Cerebellar nuclear complex (tissue), 1 donor: ENCODE measurements around the gene TENM3.
"Not testable (repeated sequence)": the region's sequence is repeated elsewhere in the genome, so short reads cannot be mapped to it uniquely, and the experiment has no call there.

Experiments
- DNase-seq, 2 experiments: peaks; one replicate each; lab custom pipeline; 2025; lab: John Stamatoyannopoulos, UW

The TENM3 gene

GRCh38 chr4:182243204-182243603 lies at the start of gene TENM3:
Gene TENM3, plus strand, starts transcription at chr4:182243402. Its CDS starts 80,619 bp downstream, at chr4:182324021.
- DNase-seq: not testable (repeated sequence)

- no peak for DNase-seq
Measured at GRCh38 chr4:182194091-182194824, 48.9 kb upstream of the TENM3 start.

- no peak for DNase-seq
Measured at GRCh38 chr4:182197611-182198010, 45.6 kb upstream of the TENM3 start.

GRCh38 chr4:182201871-182202270 lies 41.3 kb upstream of the TENM3 start:
- no peak for DNase-seq

DNA sequence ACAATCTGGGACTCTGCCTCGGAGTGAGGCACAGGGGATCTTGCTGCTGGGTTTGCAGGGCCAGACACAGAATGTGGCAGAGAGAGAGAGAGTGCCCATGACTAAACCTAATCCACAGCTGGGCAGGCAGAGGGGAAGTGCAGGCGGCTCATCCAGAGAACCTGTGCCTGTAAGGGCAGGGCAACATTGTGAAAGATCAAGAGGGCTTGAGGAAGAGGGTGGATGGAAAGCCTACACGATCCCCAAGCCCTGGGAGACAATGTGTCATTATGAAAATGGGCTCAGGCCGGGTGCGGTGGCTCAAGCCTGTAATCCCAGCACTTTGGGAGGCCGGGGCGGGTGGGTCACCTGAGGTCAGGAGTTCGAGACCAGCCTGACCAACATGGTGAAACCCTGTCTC lies 40.6 kb upstream of the TENM3 start:
- no peak for DNase-seq

DNA sequence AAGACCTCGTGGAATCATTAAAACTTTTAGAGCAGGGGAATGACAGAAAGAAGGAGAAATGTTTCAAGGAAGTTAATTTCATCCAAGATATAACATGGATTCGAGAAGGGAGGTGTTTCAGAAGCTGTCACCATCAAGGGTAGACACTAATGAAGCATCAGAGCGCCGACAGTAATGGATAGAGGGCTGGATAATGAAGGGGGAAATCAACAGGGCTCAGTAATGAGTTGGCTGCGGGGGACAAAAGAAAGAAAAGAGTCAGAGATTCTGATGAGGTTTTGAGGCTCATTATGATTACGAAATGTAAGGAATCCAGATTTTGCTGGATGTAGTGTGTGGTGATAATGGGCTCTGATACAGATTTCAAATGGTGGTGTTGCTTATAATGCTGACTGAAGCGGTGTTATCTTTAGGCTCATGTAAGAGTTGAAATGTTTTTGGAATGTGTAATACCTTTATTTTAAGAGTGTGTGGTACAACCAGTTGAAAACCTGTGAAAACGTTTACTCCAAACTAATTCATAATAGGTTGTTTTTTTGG lies 39.3 kb upstream of the TENM3 start:
- no peak for DNase-seq

DNA sequence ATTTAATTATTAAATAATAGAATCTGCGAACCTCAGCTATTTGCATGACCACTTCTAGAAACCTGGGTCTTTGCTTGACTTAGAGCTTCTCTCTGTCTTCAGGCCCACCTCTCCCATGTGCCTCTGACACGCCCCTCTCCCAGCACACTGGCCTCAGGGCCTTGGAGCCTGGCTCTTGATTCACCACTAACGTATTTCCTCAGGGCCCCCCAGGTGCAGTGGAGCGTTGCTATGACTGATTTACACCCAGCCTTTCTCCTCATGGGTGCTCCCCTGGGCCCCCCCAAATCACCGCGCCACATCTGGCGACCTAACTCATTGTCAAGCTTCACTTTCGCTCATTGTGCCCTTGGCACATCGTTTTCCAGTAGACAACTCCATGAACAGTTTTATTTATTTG lies 37.9 kb upstream of the TENM3 start:
- no peak for DNase-seq

DNA sequence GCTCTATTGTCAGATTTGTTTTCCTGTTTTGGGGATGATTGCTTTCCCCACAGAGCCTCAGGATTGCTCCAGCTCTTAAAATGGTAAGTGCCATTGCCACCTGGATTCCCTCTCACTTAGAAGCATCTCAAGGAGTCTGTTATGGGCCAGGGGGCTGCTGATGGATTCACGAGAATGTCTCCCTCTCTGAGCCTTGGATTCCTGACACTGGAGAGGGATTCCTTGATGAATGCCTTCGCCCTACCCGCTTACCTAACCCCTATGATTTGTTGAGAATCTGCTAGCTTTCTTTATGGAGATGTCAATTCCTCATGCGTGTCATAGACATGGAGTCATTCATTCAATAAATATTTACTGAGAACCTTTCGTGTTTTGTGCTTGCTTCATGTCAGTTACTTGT lies 36.9 kb upstream of the TENM3 start:
- no peak for DNase-seq

DNA sequence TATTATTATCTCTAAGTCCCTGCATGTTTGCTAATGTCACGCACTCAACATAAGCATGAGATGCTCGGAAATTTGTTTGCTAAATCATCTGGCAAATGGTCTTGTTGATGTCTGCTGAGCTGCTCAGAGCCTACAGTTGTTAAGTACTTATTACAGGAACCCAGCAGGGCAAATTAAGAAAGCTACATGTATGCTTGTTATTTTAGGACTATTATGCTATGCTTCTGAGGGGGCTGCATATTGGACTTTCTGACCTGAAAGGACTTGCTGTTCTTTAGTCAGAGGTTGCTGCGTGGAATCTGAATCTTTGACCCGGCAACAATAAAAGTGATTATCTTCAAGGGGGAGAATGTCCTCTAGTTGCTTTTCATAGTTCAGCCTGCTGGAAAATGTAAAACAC lies 36.3 kb upstream of the TENM3 start:
- no peak for DNase-seq

GRCh38 chr4:182207830-182208396 lies 35.3 kb upstream of the TENM3 start:
- DNase-seq: no peak

DNA sequence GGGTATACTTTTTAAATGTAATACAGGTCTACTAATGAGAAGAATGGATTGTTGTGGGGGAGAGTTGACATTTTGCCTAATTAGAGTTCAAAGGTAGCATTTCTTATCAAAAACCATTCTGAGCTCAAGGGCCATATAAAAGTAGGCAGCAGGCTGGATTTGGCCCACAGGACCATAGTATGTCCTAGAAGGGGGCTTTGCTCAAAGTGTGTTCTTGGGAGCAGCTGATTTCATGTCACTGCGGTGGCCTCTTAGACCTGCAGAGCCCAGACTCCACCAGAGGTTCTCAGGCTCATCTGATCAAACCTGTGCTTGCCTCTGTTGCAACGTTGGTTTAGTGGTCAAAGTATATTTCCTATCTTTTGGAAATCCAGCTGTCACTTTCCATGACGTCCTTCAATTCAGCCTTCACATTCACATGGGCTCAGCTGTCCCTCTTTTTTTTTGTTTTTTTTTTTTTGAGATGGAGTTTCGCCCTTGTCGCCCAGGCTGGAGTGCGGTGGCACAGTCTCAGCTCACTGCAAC lies 34.6 kb upstream of the TENM3 start:
- no peak for DNase-seq

DNA sequence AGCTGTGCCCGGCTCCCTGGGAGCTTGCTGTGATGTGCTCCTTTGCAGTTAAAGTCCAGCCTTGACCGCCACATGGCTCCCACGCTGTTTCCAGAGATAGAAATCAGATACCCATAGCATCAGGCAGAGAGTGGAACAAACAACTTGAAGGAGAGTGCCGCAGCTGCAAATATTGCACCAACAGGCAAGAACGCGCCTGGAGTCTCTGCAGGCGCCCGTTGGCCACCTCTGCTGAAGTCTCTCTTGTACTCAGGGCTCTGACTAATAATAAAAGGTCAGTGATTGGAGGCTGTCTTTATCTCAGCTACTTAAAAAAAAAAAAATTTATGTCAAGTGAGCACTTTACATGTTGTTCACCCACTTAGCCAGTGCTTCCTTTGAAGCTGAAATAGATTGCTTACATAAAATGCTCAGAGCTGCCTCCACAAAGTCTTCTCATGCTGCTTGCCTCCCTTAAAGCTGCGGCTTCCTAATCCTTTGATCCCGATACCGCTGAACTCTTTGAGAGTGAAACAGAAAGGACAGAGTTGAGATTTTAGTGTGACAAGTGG lies 30.9 kb upstream of the TENM3 start:
- DNase-seq: no peak

DNA sequence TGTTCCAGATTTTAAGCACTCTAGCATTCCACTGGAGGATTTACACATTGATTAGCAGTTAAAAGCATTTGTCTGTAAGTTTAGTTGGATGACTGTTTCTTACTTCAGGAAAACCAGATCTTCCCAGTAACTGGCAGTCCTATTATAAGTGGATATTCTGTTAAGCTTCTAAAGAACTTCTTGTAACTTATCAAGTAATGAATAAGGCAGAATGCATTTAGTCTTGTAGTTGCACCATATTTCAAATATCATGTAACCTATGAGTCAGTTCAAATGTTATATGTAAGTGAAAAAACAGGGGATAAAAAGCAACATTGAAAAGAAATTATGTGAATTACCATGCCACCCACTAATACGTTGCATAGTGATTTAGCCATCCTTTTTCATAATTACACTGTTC lies 30.2 kb upstream of the TENM3 start:
- DNase-seq: no peak

GRCh38 chr4:182215148-182215547 lies 28.1 kb upstream of the TENM3 start:
- no peak for DNase-seq

DNA sequence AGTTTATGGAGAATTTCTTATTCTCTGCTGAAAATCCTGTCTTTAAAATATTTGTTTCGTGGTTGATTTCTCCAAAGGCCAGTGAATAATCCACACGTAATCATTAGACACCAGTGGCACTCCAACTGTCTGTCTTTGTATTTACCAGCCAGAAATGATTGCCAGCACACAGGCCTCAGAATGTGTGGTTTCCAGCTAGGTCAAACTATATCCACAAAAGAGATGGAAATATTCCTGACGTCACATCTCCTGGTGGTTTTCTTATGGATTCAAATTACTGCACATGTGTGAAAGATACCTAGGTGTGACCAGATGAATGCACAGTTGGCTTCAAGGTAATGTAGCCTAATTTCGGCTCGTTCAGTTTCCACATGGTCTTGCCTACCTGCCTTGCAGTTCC lies 27.2 kb upstream of the TENM3 start:
- DNase-seq: no peak

- no peak for DNase-seq
Measured at GRCh38 chr4:182219411-182220056, 23.7 kb upstream of the TENM3 start.

DNA sequence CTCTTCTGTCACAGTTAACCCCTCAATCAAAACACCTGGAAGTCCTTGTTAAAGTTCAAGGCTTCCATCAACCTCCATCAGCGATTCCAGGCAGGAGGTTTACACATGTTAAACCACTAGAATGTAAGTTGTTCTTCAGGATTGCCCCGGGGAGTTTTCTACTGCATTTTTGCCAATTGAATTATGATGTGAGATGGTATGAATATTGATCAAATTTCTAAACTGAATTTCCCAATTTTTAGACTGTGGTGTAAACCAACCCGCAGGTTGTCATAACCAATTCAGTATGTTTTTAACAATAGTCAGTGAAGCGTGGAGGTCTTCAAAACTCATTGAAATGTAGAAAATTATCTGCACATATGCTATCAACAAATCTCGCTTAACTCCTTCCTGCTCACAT lies 21.2 kb upstream of the TENM3 start:
- no peak for DNase-seq

DNA sequence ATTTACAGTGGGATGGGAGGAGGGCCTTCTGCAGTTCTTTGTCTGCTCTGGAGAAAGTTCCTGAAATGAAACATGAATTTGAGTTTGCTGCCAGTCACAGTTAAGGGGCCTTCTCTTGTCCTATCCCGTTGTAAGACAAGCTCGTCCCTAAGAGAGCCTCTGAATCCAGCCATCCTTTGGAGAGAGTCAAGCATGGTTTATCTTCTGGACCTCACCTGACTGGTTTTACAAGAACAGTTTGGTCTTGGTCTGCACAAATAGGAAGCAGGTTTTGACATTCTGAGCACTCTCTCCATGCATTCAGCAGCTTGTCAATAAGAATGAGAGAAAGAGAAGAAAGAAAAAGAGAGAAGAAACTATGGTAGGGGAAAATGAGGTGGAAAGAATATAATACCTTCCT lies 20.4 kb upstream of the TENM3 start:
- DNase-seq: no peak

DNA sequence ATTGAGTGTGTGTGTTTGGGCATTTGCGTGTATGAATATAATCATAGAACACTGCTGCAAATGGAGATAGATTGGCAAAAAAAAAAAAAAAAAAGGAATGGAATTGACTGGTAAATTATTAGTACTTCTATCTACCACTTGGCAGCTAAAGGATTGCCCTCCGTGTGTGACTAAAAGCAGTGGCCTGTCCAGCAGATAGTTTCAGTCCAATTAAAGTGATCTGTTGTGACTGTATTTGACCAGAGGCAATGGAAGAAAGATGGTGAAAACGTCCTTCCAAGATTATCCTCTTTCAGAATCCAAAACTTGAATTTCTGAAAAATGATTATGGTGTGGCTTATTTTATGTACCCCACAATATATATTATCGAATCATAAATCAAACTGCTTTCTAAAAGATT lies 19.5 kb upstream of the TENM3 start:
- DNase-seq: no peak

DNA sequence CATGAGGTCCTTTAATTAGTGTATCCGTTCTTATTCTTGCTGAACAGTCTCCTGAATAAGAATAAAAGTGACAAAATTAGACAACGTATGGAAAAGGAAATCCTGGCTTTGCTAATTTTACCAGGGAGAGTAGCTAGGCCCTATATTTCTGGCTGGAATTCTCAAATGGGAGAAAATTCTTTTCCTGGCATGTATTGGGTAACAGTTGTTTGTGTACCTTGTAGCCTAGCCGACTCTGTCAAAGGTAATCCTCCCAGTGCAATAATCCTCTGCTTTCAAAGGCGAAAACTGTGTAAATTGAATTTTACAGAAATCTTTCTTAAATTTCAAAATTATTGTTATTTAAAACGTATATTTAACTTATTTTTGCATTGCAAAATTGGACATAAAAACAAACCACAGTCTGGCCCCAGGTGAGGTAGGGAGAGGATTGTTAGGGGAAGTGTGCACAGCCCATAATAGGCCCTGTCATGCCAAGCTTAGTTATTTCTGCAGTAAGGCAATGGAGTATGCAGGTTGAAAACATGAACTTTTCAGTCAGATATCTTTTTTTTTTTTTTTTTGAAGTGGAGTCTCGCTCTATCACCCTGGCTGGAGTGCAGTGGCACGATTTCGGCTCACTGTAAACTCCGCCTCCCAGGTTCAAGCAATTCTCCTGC lies 18.9 kb upstream of the TENM3 start:
- no peak for DNase-seq

- no peak for DNase-seq
Measured at GRCh38 chr4:182225257-182225852, 17.8 kb upstream of the TENM3 start.

GRCh38 chr4:182227611-182228010 lies 15.6 kb upstream of the TENM3 start:
- no peak for DNase-seq
